Measurements from ENCODE around the gene VWA8.

- no peak for TF ChIP-seq POU6F1 (CRISPR knock-in tag; IDR thresholded peaks at IDR 0.05; ENCODE audit: borderline replicate concordance, low read depth)
- no peak for TF ChIP-seq ZFP30 (CRISPR knock-in tag; IDR thresholded peaks at IDR 0.05)
- TF ChIP-seq ZNF70 (CRISPR knock-in tag; IDR thresholded peaks at IDR 0.05) = no peak
- no peak for TF ChIP-seq PATZ1 (CRISPR knock-in tag; IDR thresholded peaks at IDR 0.05; ENCODE audit: borderline replicate concordance)
- TF ChIP-seq TOX (CRISPR knock-in tag; IDR thresholded peaks at IDR 0.05; ENCODE audit: borderline replicate concordance) = no peak
- TF ChIP-seq ZFP3 (CRISPR knock-in tag; IDR thresholded peaks at IDR 0.05) = no peak
- TF ChIP-seq ZC3H10 (CRISPR knock-in tag; IDR thresholded peaks at IDR 0.05) = no peak
- TF ChIP-seq TSHZ2 (CRISPR knock-in tag; IDR thresholded peaks at IDR 0.05) = no peak
- no peak for TF ChIP-seq ZNF565 (CRISPR knock-in tag; conservative IDR thresholded peaks at IDR 0.05; ENCODE audit: low read depth)
- no peak for TF ChIP-seq BACH2 (CRISPR knock-in tag; IDR thresholded peaks at IDR 0.05; ENCODE audit: borderline replicate concordance)
- no peak for TF ChIP-seq PPARA (CRISPR knock-in tag; IDR thresholded peaks at IDR 0.05; ENCODE audit: borderline replicate concordance)
- no peak for TF ChIP-seq TCF4 (CRISPR knock-in tag; IDR thresholded peaks at IDR 0.05; ENCODE audit: borderline replicate concordance)
- no peak for TF ChIP-seq RARB (CRISPR knock-in tag; IDR thresholded peaks at IDR 0.05)
Observed at GRCh38 chr13:41812237-41812636, 148.7 kb downstream of the VWA8 start.
